HL-60 (cell line): ENCODE measurements around the gene CNTF.

Source experiments
- CTCF ChIP-seq: IDR thresholded peaks from one replicate; pipeline ENCODE4 v1.5.1; 2011; ENCODE audit warnings: low read length, control low read depth, inconsistent platforms; ENCODE audit not compliant: insufficient read depth
- POLR2AphosphoS5 ChIP-seq: IDR thresholded peaks from 2 replicates; pipeline ENCODE4 v1.6.1; 2012; ENCODE audit warnings: low read depth
- REST ChIP-seq: IDR thresholded peaks from 2 replicates; pipeline ENCODE4 v1.6.1; 2012; ENCODE audit warnings: low read depth; ENCODE audit not compliant: insufficient replicate concordance

- TF ChIP-seq CTCF (no peak), REST (no peak), POLR2AphosphoS5 (peak; percentile 87)
These were observed 47.0 kb upstream of the CNTF start, which contains the start of gene LPXN for GRCh38 chr11:58575377-58576020.
